K562 (cell line): ENCODE results near the gene BZW2. TPM values are rescaled to one million over a fixed set of nuclear protein-coding genes. Genes with fewer than 3 reads are reported as not detected.
A peak's percentile ranks its signal among the peaks of the same experiment; 100 is the strongest.

Experiments
- CCNT2 ChIP-seq: IDR thresholded peaks from 2 replicates; pipeline ENCODE4 v1.6.1; 2011; ENCODE audit warnings: borderline replicate concordance, low read depth, mild to moderate bottlenecking, moderate library complexity, mixed read lengths, low read length; ENCODE audit not compliant: insufficient read length; ENCODE audit errors: extremely low read depth
- DEAF1 ChIP-seq: fragments of 450-650 bp; formaldehyde crosslinking; IDR thresholded peaks from 2 replicates; pipeline ENCODE4 v1.4.0; 2020; ENCODE audit warnings: mild to moderate bottlenecking, moderate library complexity
- FOXJ2 ChIP-seq: fragments of 200-800 bp; sonication (Bioruptor generic); IDR thresholded peaks from 2 replicates; pipeline ENCODE4 v1.6.1; 2016; ENCODE audit warnings: missing genetic modification characterization, missing compliant biosample characterization
- HLTF ChIP-seq: fragments of 450-650 bp; IDR thresholded peaks from 2 replicates; pipeline ENCODE4 v1.6.1; 2016
- IFI16 ChIP-seq: fragments of 250-450 bp; sonication (Bioruptor Pico); IDR thresholded peaks from 2 replicates; pipeline ENCODE4 v2.1.2; 2022; ENCODE audit warnings: mild to moderate bottlenecking, inconsistent platforms
- KDM2B ChIP-seq: fragments of 250-450 bp; sonication (Bioruptor Pico); IDR thresholded peaks from 2 replicates; pipeline ENCODE4 v1.8.0; 2021; ENCODE audit warnings: mild to moderate bottlenecking, moderate library complexity
- MXD1 ChIP-seq: fragments of 250-450 bp; sonication (Bioruptor Pico); IDR thresholded peaks from 2 replicates; pipeline ENCODE4 v1.8.0; 2021; ENCODE audit warnings: borderline replicate concordance, mild to moderate bottlenecking, moderate library complexity; ENCODE audit not compliant: poor library complexity, severe bottlenecking
- RHOXF2B ChIP-seq: fragments of 250-450 bp; sonication (Bioruptor Pico); conservative IDR thresholded peaks from 2 replicates; pipeline ENCODE4 v1.5.1; 2021
- ZBTB40 ChIP-seq, 2 experiments: fragments of 450-650 bp in 1 of 2; sonication (generic) in 1 of 2; formaldehyde crosslinking in 1 of 2; IDR thresholded peaks; 2 replicates each; pipeline versions ENCODE4 v1.7.1 to v1.9.0; 2016 to 2022; ENCODE audit warnings: inconsistent platforms in 1 of 2, mild to moderate bottlenecking in 1 of 2, missing genetic modification reagents in 1 of 2
- ZBTB43 ChIP-seq: sonication (generic); formaldehyde crosslinking; IDR thresholded peaks from 2 replicates; pipeline ENCODE4 v1.8.0; 2023; ENCODE audit warnings: mild to moderate bottlenecking, missing genetic modification reagents
- ZNF143 ChIP-seq: sonication (generic); formaldehyde crosslinking; IDR thresholded peaks from 2 replicates; pipeline ENCODE4 v1.9.0; 2022; ENCODE audit warnings: mild to moderate bottlenecking, missing genetic modification reagents
- ZNF583 ChIP-seq: fragments of 250-450 bp; sonication (Bioruptor Pico); IDR thresholded peaks from 2 replicates; pipeline ENCODE4 v1.4.0; 2020
- ZNF589 ChIP-seq: fragments of 200-800 bp; sonication (Bioruptor generic); IDR thresholded peaks from 2 replicates; pipeline ENCODE4 v1.6.1; 2016; ENCODE audit warnings: low read depth, missing genetic modification characterization, missing compliant biosample characterization
- polyA plus RNA-seq, 8 experiments: library from polyadenylated mRNA; depleted of rRNA in 4 of 8; stranded (reverse) in 5 of 8; unstranded in 3 of 8; fragments of >200 nt; fragmentation: Nextera tagmentation in 2 of 8; fragmentation: Illumina TruSeq in 1 of 8; extraction: Ambion mirVana in 2 of 8; extraction: Trizol in 1 of 8; gene quantifications; 2 replicates each; pipeline versions ENCODE4 v1.2.1 to v1.2.3, GENCODE V29; 2011 to 2014; ENCODE audit warnings: inconsistent platforms in 1 of 8, missing spikeins in 1 of 8
- total RNA-seq, 7 experiments: library from RNA; depleted of rRNA in 6 of 7; stranded (reverse); fragments of >200 nt in 6 of 7; fragmentation: Illumina TruSeq in 2 of 7; extraction: Trizol in 2 of 7; gene quantifications; 2 replicates each; pipeline versions ENCODE4 v1.2.1 to v1.2.3, GENCODE V29; 2011 to 2021; ENCODE audit warnings: low replicate concordance in 1 of 7
- TF ChIP-seq, protein P1 (sequence below): fragments of 450-650 bp; formaldehyde crosslinking; IDR thresholded peaks from 2 replicates; pipeline ENCODE4 v1.4.0; 2020; ENCODE audit warnings: mild to moderate bottlenecking, moderate library complexity

Gene BZW2
- total and polyA plus RNA-seq, 9 of the 15 experiments (the other 6 are each of a cell fraction or from before 2014, with no cell fraction given), result 140 to 316 (median 173) TPM

GRCh38 chr7:16740623-16740953 lies 94.6 kb downstream of the BZW2 start (continued):
- TF ChIP-seq, protein P1, sequence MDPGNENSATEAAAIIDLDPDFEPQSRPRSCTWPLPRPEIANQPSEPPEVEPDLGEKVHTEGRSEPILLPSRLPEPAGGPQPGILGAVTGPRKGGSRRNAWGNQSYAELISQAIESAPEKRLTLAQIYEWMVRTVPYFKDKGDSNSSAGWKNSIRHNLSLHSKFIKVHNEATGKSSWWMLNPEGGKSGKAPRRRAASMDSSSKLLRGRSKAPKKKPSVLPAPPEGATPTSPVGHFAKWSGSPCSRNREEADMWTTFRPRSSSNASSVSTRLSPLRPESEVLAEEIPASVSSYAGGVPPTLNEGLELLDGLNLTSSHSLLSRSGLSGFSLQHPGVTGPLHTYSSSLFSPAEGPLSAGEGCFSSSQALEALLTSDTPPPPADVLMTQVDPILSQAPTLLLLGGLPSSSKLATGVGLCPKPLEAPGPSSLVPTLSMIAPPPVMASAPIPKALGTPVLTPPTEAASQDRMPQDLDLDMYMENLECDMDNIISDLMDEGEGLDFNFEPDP (CRISPR knock-in tag), result no peak
- TF ChIP-seq ZNF143 (CRISPR knock-in tag), result no peak
- TF ChIP-seq HLTF, result no peak
- TF ChIP-seq RHOXF2B (CRISPR knock-in tag), result no peak
- no peak for TF ChIP-seq DEAF1 (CRISPR knock-in tag)
- TF ChIP-seq ZBTB43 (CRISPR knock-in tag), result no peak
- no peak for TF ChIP-seq MXD1 (CRISPR knock-in tag)
- no peak for TF ChIP-seq CCNT2
- TF ChIP-seq IFI16 (CRISPR knock-in tag), result no peak
- TF ChIP-seq ZNF589, result 0 out of 2 replicates have a peak, but pooled peaks have one; percentile 4
- peak; percentile 51; the same call in 1 of the 2 replicates for TF ChIP-seq ZBTB40 (IDR thresholded peaks at IDR 0.05)
- no peak for TF ChIP-seq ZBTB40 (CRISPR knock-in tag; IDR thresholded peaks at IDR 0.05)
- TF ChIP-seq KDM2B, result no peak
- TF ChIP-seq ZNF583, result no peak
- TF ChIP-seq FOXJ2, result 0 out of 2 replicates have a peak, but pooled peaks have one; percentile 27
